ENCODE measurements around the gene TWF2.

Gene TWF2

GRCh38 chr3:52198643-52199608 lies 40.0 kb downstream of the TWF2 start:
- no peak for DNase-seq

- peak; percentile 95 for DNase-seq
Observed at GRCh38 chr3:52197842-52198625, 40.9 kb downstream of the TWF2 start, which contains the start of gene ALAS1. TSS of gene ALAS1 (plus strand) at chr3:52198160. CDS start at chr3:52199242, 1,082 bp downstream.

- DNase-seq: no peak
Observed at GRCh38 chr3:52197499-52197841, 41.5 kb downstream of the TWF2 start.

- no peak for DNase-seq
Observed at GRCh38 chr3:52196977-52197376, 42.0 kb downstream of the TWF2 start.

- no peak for DNase-seq
Observed at GRCh38 chr3:52195823-52196331, 43.1 kb downstream of the TWF2 start.

- DNase-seq: no peak
Observed at GRCh38 chr3:52195291-52195597, 43.7 kb downstream of the TWF2 start.

GRCh38 chr3:52194485-52195290 lies 44.3 kb downstream of the TWF2 start:
- no peak for DNase-seq

GRCh38 chr3:52193065-52193464 lies 45.9 kb downstream of the TWF2 start:
- no peak for DNase-seq

GRCh38 chr3:52191663-52192062 lies 47.3 kb downstream of the TWF2 start:
- no peak for DNase-seq

- DNase-seq: no peak
Observed at GRCh38 chr3:52190294-52191074, 48.5 kb downstream of the TWF2 start.

GRCh38 chr3:52188556-52188955 lies 50.4 kb downstream of the TWF2 start:
- no peak for DNase-seq

GRCh38 chr3:52186729-52187128 lies 52.2 kb downstream of the TWF2 start:
- DNase-seq: no peak

- DNase-seq: no peak
Observed at GRCh38 chr3:52185837-52186236, 53.1 kb downstream of the TWF2 start.

GRCh38 chr3:52185311-52185710 lies 53.6 kb downstream of the TWF2 start:
- DNase-seq: no peak

GRCh38 chr3:52184690-52185089 lies 54.3 kb downstream of the TWF2 start:
- no peak for DNase-seq

GRCh38 chr3:52183786-52184445 lies 55.0 kb downstream of the TWF2 start:
- DNase-seq: no peak

- DNase-seq: no peak
Observed at GRCh38 chr3:52182691-52183090, 56.3 kb downstream of the TWF2 start.

GRCh38 chr3:52182196-52182595 lies 56.8 kb downstream of the TWF2 start:
- no peak for DNase-seq

- DNase-seq: no peak
Observed at GRCh38 chr3:52181543-52181942, 57.4 kb downstream of the TWF2 start.

All from RPMI8226 (cell line).